ENCODE measurements around the gene CERS6. TPM values are rescaled to one million over a fixed set of nuclear protein-coding genes. Genes with fewer than 3 reads are reported as not detected.

The CERS6 gene
- total and polyA plus RNA-seq, 4 donors, result 4.3 to 25.8 (median 13.6) TPM

- no peak overlapping the region for H3K4me3 ChIP-seq
- DNase-seq (no peak), ATAC-seq (ENCODE audit: insufficient read depth, low FRiP score) (no peak)
- TF ChIP-seq, protein P1, sequence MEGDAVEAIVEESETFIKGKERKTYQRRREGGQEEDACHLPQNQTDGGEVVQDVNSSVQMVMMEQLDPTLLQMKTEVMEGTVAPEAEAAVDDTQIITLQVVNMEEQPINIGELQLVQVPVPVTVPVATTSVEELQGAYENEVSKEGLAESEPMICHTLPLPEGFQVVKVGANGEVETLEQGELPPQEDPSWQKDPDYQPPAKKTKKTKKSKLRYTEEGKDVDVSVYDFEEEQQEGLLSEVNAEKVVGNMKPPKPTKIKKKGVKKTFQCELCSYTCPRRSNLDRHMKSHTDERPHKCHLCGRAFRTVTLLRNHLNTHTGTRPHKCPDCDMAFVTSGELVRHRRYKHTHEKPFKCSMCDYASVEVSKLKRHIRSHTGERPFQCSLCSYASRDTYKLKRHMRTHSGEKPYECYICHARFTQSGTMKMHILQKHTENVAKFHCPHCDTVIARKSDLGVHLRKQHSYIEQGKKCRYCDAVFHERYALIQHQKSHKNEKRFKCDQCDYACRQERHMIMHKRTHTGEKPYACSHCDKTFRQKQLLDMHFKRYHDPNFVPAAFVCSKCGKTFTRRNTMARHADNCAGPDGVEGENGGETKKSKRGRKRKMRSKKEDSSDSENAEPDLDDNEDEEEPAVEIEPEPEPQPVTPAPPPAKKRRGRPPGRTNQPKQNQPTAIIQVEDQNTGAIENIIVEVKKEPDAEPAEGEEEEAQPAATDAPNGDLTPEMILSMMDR (IDR thresholded peaks at IDR 0.05; ENCODE audit: control extremely low read depth, extremely low read depth), result no peak
- 94 to 96% methylated on average over 5 of the region's 5 CpGs for WGBS, 2 donors
- H3K9ac ChIP-seq (ENCODE audit: insufficient read depth in 1 of 2, low read length in 2 of 2), result no peak overlapping the region
- no peaks in the 10 kb centered on the region for H3K27me3 ChIP-seq (ENCODE audit: control insufficient read depth in 3 of 3, insufficient read depth in 3 of 3, low read length in 2 of 3)
- H3K4me1 ChIP-seq (ENCODE audit: control insufficient read depth in 5 of 5, insufficient read depth in 5 of 5, low read length in 5 of 5), result peaks cover 0 to 12% (median 3%) of the 10 kb centered on the region in 5 donors
- H3K9me3 ChIP-seq (ENCODE audit: control insufficient read depth in 4 of 4, insufficient read depth in 3 of 4, low read length in 3 of 4), result peaks cover 0 to under 1% (median 0%) of the 10 kb centered on the region in 4 donors
- H3K27ac ChIP-seq (ENCODE audit: low read depth in 1 of 2, low read length in 1 of 2), result no peak overlapping the region
- H3K36me3 ChIP-seq (ENCODE audit: control insufficient read depth in 4 of 4, insufficient read depth in 4 of 4, low read length in 4 of 4), result no peaks in the 10 kb centered on the region
These were observed 247.9 kb downstream of the CERS6 start for GRCh38 chr2:168703926-168704325.

- DNase-seq, result peak in 1 of 3 donors; percentile 30
- no peak overlapping the region for H3K9ac ChIP-seq (ENCODE audit: insufficient read depth in 1 of 2, low read length in 2 of 2)
- H3K4me3 ChIP-seq, result no peak overlapping the region
- ATAC-seq (ENCODE audit: insufficient read depth, low FRiP score), result no peak
- H3K4me1 ChIP-seq (ENCODE audit: control insufficient read depth in 5 of 5, insufficient read depth in 5 of 5, low read length in 5 of 5), result peaks cover 0 to 5% (median 0%) of the 10 kb centered on the region in 5 donors
- TF ChIP-seq, protein P1 (IDR thresholded peaks at IDR 0.05; ENCODE audit: control extremely low read depth, extremely low read depth), result no peak
- 64 to 69% methylated on average over 2 of the region's 2 CpGs for WGBS, 2 donors
- H3K27ac ChIP-seq (ENCODE audit: low read depth in 1 of 2, low read length in 1 of 2), result no peak overlapping the region
- no peaks in the 10 kb centered on the region for H3K36me3 ChIP-seq (ENCODE audit: control insufficient read depth in 4 of 4, insufficient read depth in 4 of 4, low read length in 4 of 4)
- no peaks in the 10 kb centered on the region for H3K27me3 ChIP-seq (ENCODE audit: control insufficient read depth in 3 of 3, insufficient read depth in 3 of 3, low read length in 2 of 3)
- no peaks in the 10 kb centered on the region for H3K9me3 ChIP-seq (ENCODE audit: control insufficient read depth in 4 of 4, insufficient read depth in 3 of 4, low read length in 3 of 4)
These were observed 249.7 kb downstream of the CERS6 start for GRCh38 chr2:168705534-168706470.

- TF ChIP-seq, protein P1 (IDR thresholded peaks at IDR 0.05; ENCODE audit: control extremely low read depth, extremely low read depth), result no peak
- no peak overlapping the region for H3K27ac ChIP-seq (ENCODE audit: low read depth in 1 of 2, low read length in 1 of 2)
- DNase-seq (no peak), ATAC-seq (ENCODE audit: insufficient read depth, low FRiP score) (no peak)
- no peaks in the 10 kb centered on the region for H3K9me3 ChIP-seq (ENCODE audit: control insufficient read depth in 4 of 4, insufficient read depth in 3 of 4, low read length in 3 of 4)
- H3K27me3 ChIP-seq (ENCODE audit: control insufficient read depth in 3 of 3, insufficient read depth in 3 of 3, low read length in 2 of 3), result no peaks in the 10 kb centered on the region
- H3K4me1 ChIP-seq (ENCODE audit: control insufficient read depth in 5 of 5, insufficient read depth in 5 of 5, low read length in 5 of 5), result peaks cover 0 to 5% (median 0%) of the 10 kb centered on the region in 5 donors
- WGBS, 2 donors, result 94 to 100% methylated on average over 2 of the region's 2 CpGs
- H3K9ac ChIP-seq (ENCODE audit: insufficient read depth in 1 of 2, low read length in 2 of 2), result no peak overlapping the region
- no peak overlapping the region for H3K4me3 ChIP-seq
- no peaks in the 10 kb centered on the region for H3K36me3 ChIP-seq (ENCODE audit: control insufficient read depth in 4 of 4, insufficient read depth in 4 of 4, low read length in 4 of 4)
These were observed 250.7 kb downstream of the CERS6 start for GRCh38 chr2:168706806-168707205.

All from lung (tissue), 12 donors.